OCI-LY1 (cell line): Measurements from ENCODE around the gene TSEN54.
A peak's percentile ranks its signal among the peaks of the same experiment; 100 is the strongest.

Experiments
- H2AFZ ChIP-seq: fragments of 200-600 bp; sonication (generic), shearing (Covaris generic); 2 replicates; pipeline ENCODE4 v1.6.0; 2014; ENCODE audit warnings: antibody characterized with exemption, mild to moderate bottlenecking, low read length
- H3F3A ChIP-seq: fragments of 200-600 bp; sonication (generic), shearing (Covaris generic); 2 replicates; pipeline ENCODE4 v1.6.0; 2014; ENCODE audit warnings: mild to moderate bottlenecking, antibody characterized with exemption, low read length, moderate library complexity; ENCODE audit not compliant: insufficient read depth
- H3K27ac ChIP-seq: fragments of 200-600 bp; sonication (generic); 2 replicates; pipeline ENCODE4 v1.5.1; 2014; ENCODE audit warnings: low read length, mixed run types, mild to moderate bottlenecking, low read depth; ENCODE audit not compliant: poor library complexity, severe bottlenecking
- H3K27me3 ChIP-seq: fragments of 200-600 bp; sonication (generic); 2 replicates; pipeline ENCODE4 v1.6.0; 2014; ENCODE audit warnings: antibody characterized with exemption, mild to moderate bottlenecking, low read length, moderate library complexity; ENCODE audit not compliant: insufficient read depth
- H3K36me3 ChIP-seq: fragments of 200-600 bp; sonication (generic); 2 replicates; pipeline ENCODE4 v1.6.1; 2014; ENCODE audit warnings: mild to moderate bottlenecking, antibody characterized with exemption, low read length, moderate library complexity, mixed read lengths; ENCODE audit not compliant: insufficient read depth
- H3K4me1 ChIP-seq: fragments of 200-600 bp; sonication (generic); 2 replicates; pipeline ENCODE4 v1.5.1; 2014; ENCODE audit warnings: mild to moderate bottlenecking, low read length, moderate library complexity; ENCODE audit not compliant: insufficient read depth, severe bottlenecking
- H3K4me2 ChIP-seq: fragments of 200-600 bp; sonication (generic), shearing (Covaris generic); 2 replicates; pipeline ENCODE4 v1.6.1; 2014; ENCODE audit warnings: low read length
- H3K4me3 ChIP-seq: fragments of 200-600 bp; sonication (generic); 2 replicates; pipeline ENCODE4 v1.5.1; 2014; ENCODE audit warnings: low read length, low read depth, mild to moderate bottlenecking, mixed read lengths; ENCODE audit not compliant: poor library complexity, severe bottlenecking
- H3K79me2 ChIP-seq: fragments of 200-600 bp; shearing (Covaris generic); 2 replicates; pipeline ENCODE4 v1.6.1; 2016; ENCODE audit warnings: mixed run types, low read length, mixed read lengths; ENCODE audit not compliant: insufficient read depth
- H3K9ac ChIP-seq: fragments of 200-600 bp; sonication (generic), shearing (Covaris generic); 2 replicates; pipeline ENCODE4 v1.6.1; 2014; ENCODE audit warnings: mild to moderate bottlenecking, low read length, mixed read lengths
- H3K9me2 ChIP-seq: fragments of 200-600 bp; sonication (generic), shearing (Covaris generic); 2 replicates; pipeline ENCODE4 v1.6.1; 2014; ENCODE audit warnings: low read depth, mild to moderate bottlenecking, low read length, mixed read lengths
- H3K9me3 ChIP-seq: fragments of 200-600 bp; shearing (Covaris generic); 2 replicates; pipeline ENCODE4 v1.6.1; 2014; ENCODE audit warnings: low read length, mixed read lengths
- H4K20me1 ChIP-seq: fragments of 200-600 bp; sonication (generic), shearing (Covaris generic); 2 replicates; pipeline ENCODE4 v1.6.0; 2016; ENCODE audit warnings: mild to moderate bottlenecking, low read length; ENCODE audit not compliant: insufficient read depth
- EZH2 ChIP-seq: fragments of 200-600 bp; sonication (generic), shearing (Covaris generic); IDR thresholded peaks from 2 replicates; pipeline ENCODE4 v1.8.0; 2017; ENCODE audit warnings: borderline replicate concordance, mixed run types, mild to moderate bottlenecking, antibody characterized with exemption, low read length, moderate library complexity, mixed read lengths
- TF ChIP-seq, protein P1 (sequence below): fragments of 200-600 bp; sonication (generic), shearing (Covaris generic); IDR thresholded peaks from 2 replicates; pipeline ENCODE4 v1.5.1; 2017; ENCODE audit warnings: mild to moderate bottlenecking, antibody characterized with exemption, low read length, moderate library complexity, mixed read lengths

Gene TSEN54

DNA sequence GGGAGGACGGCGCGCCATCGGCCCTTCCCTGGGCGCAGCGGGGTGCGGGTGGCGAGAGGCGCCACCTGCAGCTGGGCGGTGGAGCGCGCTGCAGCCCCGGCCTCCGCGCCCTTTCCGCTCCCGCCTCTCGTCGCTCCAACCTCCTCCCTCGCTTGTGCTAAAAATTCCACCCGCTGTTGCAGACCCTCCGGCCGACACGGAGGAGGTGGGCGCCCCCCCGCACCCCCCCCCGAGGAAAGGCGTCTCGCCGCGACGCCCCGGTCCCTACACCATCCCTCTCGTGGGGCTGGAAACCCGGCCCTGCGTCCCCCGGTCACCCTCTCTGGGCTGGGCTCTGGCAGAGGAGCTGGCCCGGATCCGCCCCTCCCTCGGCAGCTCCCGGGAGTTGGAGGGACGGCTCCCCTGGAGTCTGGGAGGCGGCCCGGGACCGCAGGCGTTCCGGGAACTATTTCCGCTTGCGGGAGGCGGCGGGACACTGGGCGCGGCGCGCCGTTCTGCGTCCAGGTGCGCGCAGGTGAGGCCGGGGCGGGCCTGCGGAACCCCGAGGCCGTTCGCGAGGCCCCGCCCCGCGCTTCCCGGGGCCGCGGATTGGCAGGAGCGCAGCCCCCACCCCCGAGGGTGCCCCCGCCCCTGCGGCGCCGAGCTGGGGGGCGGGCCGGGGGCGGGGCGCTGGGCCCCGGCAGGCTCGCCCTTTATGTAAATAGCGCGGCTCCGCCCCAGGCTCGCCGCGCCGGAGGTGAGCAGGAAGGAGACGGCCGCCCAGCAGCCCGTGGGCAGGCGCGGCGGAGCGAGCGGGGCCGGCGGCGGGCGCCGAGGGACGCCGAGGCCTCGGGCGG lies 8.9 kb downstream of the TSEN54 start, which contains the start of gene LLGL2:
LLGL2 (plus strand) TSS at position 728 of the 836 bp plus-strand sequence. CDS start 17,730 bp downstream, outside the sequence.
- Histone ChIP-seq H3K4me2 (peak within 1 kb of the TSS; percentile 79), H3F3A (no peaks in the 10 kb centered on the region), H3K4me3 (peak within 1 kb of the TSS; percentile 69), H3K9me2 (no peaks in the 10 kb centered on the region), H3K9me3 (no peaks in the 10 kb centered on the region), H2AFZ (no peak within 1 kb of the TSS), H3K9ac (peak within 1 kb of the TSS; percentile 60; the same call in 1 of the 2 replicates), H3K27ac (no peak within 1 kb of the TSS), H3K27me3 (peaks cover 7% of the 10 kb centered on the region; the same call in 1 of the 2 replicates), H4K20me1 (no peaks in the 10 kb centered on the region), H3K36me3 (no peaks in the 10 kb centered on the region), H3K4me1 (peaks cover 11% of the 10 kb centered on the region), H3K79me2 (no peaks in the 10 kb centered on the region)
- no peak for TF ChIP-seq EZH2
- TF ChIP-seq, protein P1, sequence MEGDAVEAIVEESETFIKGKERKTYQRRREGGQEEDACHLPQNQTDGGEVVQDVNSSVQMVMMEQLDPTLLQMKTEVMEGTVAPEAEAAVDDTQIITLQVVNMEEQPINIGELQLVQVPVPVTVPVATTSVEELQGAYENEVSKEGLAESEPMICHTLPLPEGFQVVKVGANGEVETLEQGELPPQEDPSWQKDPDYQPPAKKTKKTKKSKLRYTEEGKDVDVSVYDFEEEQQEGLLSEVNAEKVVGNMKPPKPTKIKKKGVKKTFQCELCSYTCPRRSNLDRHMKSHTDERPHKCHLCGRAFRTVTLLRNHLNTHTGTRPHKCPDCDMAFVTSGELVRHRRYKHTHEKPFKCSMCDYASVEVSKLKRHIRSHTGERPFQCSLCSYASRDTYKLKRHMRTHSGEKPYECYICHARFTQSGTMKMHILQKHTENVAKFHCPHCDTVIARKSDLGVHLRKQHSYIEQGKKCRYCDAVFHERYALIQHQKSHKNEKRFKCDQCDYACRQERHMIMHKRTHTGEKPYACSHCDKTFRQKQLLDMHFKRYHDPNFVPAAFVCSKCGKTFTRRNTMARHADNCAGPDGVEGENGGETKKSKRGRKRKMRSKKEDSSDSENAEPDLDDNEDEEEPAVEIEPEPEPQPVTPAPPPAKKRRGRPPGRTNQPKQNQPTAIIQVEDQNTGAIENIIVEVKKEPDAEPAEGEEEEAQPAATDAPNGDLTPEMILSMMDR = peak; percentile 39; the same call in 1 of the 2 replicates

DNA sequence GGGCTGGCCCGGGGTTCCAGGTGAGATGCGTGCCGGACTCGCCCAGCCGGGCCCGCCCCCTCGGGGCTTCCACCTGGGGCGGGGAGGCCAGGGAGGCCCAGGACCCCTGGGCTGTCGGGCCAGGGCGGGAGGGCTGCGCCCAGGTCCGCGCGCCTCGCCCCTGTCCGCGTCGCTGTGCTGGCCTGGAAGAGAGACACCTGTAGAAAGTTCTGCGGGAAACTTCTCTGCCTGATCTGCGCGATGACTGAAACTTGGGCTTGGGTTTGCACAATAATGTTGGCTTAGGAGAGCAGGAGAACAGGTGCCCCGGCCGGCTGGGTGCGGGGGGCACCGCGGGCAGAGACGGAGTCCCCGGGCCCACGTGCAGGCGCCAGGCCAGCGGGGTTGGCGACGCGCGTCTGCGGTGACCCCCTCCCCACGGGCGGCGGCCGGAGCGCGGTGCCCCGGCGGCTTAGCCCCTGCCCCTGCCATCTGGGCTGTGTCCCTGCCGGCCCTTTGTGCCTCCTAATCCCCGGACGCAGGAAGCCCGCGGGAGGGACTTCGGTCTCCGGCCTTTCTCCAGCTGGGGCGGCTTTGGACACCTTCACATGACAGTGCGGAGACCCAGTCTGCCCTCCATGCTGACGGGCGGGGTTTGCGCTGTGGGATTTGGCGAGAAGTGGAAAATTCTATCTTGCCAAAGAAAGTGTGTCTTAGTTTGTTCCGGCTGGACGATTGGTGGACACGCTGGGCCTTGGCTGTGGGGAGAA lies 9.7 kb downstream of the TSEN54 start:
- no peak overlapping the region for H2AFZ ChIP-seq
- no peaks in the 10 kb centered on the region for H3F3A ChIP-seq
- peaks cover 7% of the 10 kb centered on the region; the same call in 1 of the 2 replicates for H3K27me3 ChIP-seq
- no peaks in the 10 kb centered on the region for H4K20me1 ChIP-seq
- peaks cover 11% of the 10 kb centered on the region for H3K4me1 ChIP-seq
- H3K9me2 ChIP-seq = no peaks in the 10 kb centered on the region
- no peak overlapping the region for H3K27ac ChIP-seq
- peak overlapping the region; percentile 57 for H3K4me3 ChIP-seq
- H3K4me2 ChIP-seq = peak overlapping the region; percentile 72
- no peaks in the 10 kb centered on the region for H3K79me2 ChIP-seq
- TF ChIP-seq EZH2 = no peak
- TF ChIP-seq, protein P1 = no peak
- H3K36me3 ChIP-seq = no peaks in the 10 kb centered on the region
- H3K9ac ChIP-seq = peak overlapping the region; percentile 44; the same call in 1 of the 2 replicates
- no peaks in the 10 kb centered on the region for H3K9me3 ChIP-seq

DNA sequence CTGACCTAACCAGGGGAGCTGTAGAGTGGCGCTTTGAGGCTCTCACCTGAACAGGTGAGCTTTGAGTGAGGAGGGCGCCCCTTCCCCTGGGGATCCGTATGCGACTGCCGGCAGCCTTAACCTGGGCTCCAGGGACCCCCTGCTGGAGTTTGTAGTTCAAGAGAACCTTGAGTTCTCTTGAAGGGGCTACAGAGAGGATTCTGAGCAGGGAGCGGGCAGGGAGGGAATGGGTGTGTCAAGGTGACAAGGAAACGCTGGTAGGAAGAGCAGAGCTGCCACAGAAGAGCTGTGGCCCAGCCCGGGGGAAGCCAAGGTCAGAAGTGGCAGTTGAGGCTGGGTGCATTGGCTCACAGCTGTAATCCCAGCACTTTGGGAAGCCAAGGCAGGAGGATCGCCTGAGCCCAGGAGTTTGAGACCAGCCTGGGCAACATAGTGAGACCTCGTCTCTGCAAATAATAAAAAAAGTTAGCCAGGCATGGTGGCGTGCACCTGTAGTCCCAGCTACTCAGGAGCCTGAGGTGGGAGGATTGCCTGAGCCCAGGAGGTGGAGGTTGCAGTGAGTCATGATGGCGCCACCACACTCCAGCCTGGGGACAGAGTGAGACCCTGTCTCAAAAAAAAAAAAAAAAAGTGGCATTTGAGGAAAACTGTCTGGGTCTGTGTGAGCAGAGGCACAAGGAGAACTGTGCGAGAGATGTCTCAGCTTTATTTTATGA lies 10.4 kb downstream of the TSEN54 start:
- no peak overlapping the region for H3K9ac ChIP-seq
- no peaks in the 10 kb centered on the region for H3K9me2 ChIP-seq
- no peaks in the 10 kb centered on the region for H3F3A ChIP-seq
- no peaks in the 10 kb centered on the region for H3K9me3 ChIP-seq
- TF ChIP-seq EZH2 = no peak
- TF ChIP-seq, protein P1 = no peak
- no peak overlapping the region for H2AFZ ChIP-seq
- H3K27me3 ChIP-seq = peaks cover 7% of the 10 kb centered on the region; the same call in 1 of the 2 replicates
- H3K79me2 ChIP-seq = no peaks in the 10 kb centered on the region
- H3K4me2 ChIP-seq = peak overlapping the region; percentile 72
- H3K4me1 ChIP-seq = peaks cover 11% of the 10 kb centered on the region
- peak overlapping the region; percentile 57 for H3K4me3 ChIP-seq
- H3K36me3 ChIP-seq = no peaks in the 10 kb centered on the region
- H4K20me1 ChIP-seq = no peaks in the 10 kb centered on the region
- H3K27ac ChIP-seq = no peak overlapping the region
